ENCODE data around the gene SUPT16H. TPM values are rescaled to one million over a fixed set of nuclear protein-coding genes. Genes with fewer than 3 reads are reported as not detected.

SUPT16H gene
- total RNA-seq, 1 experiment from 2014 or later, result 210 TPM

- H2AFZ ChIP-seq (ENCODE audit: low read length), result no peak overlapping the region
- H4K5ac ChIP-seq (ENCODE audit: insufficient read length, low read depth, low read length), result no peak overlapping the region
- peaks cover 11 to 35% (median 34%) of the 10 kb centered on the region in 3 experiments; a peak in 6 of 7 replicates for H3K36me3 Mint-ChIP-seq (ENCODE audit: insufficient read depth in 1 of 3, low read depth in 3 of 3)
- no peak overlapping the region for H3K56ac ChIP-seq (ENCODE audit: insufficient read length, low read depth, low read length)
- peaks cover 4% of the 10 kb centered on the region for H3K79me1 ChIP-seq (ENCODE audit: insufficient read depth, low read depth, low read length, poor library complexity, severe bottlenecking)
- no peak overlapping the region for H3K4ac ChIP-seq (ENCODE audit: low read depth, low read length)
- no peak overlapping the region for H3K27ac ChIP-seq (ENCODE audit: insufficient read length, low read depth, low read length)
- H4K91ac ChIP-seq (ENCODE audit: insufficient read length, low read depth, low read length), result no peak overlapping the region
- H3K4me3 Mint-ChIP-seq, result no peak overlapping the region
- H3K23me2 ChIP-seq (ENCODE audit: insufficient read length, low read depth, low read length, poor library complexity, severe bottlenecking), result peaks cover 8% of the 10 kb centered on the region
- H3K9ac ChIP-seq (ENCODE audit: extremely low read depth, insufficient read length, low read length), result no peak overlapping the region
- H2BK20ac ChIP-seq (ENCODE audit: low read depth, low read length, poor library complexity, severe bottlenecking), result no peak overlapping the region
- no peak overlapping the region for H2BK120ac ChIP-seq (ENCODE audit: low read depth, low read length, poor library complexity, severe bottlenecking)
- H3K4me2 ChIP-seq (ENCODE audit: insufficient read depth, insufficient read length, low read length), result no peak overlapping the region
- no CpG with 5 or more reads among the region's 6 CpGs for WGBS (ENCODE audit: extremely low coverage, insufficient read length, low lambda C conversion rate)
- no peaks in the 10 kb centered on the region for H3K9me3 ChIP-seq (ENCODE audit: control insufficient read depth, low read depth, low read length)
- H3K4me1 ChIP-seq (ENCODE audit: insufficient read depth, low read length), result no peaks in the 10 kb centered on the region
- no peak overlapping the region for H3K14ac ChIP-seq (ENCODE audit: insufficient read depth, low read length)
- H3K27me3 ChIP-seq (ENCODE audit: insufficient read depth, low read length), result no peaks in the 10 kb centered on the region
- no peak for DNase-seq
- H3K9me3 Mint-ChIP-seq, result peaks cover 0 to 8% of the 10 kb centered on the region in 2 experiments; a peak in 1 of 5 replicates
- no peaks in the 10 kb centered on the region for H3K27me3 Mint-ChIP-seq (ENCODE audit: low read depth)
- no peak overlapping the region for H2AK5ac ChIP-seq (ENCODE audit: insufficient read length, low read length)
- H3K23ac ChIP-seq (ENCODE audit: insufficient read length, low read depth, low read length), result no peak overlapping the region
- H2BK15ac ChIP-seq (ENCODE audit: low read depth, low read length), result no peak overlapping the region
- peaks cover 32% of the 10 kb centered on the region; the same call in 1 of the 2 replicates for H3K79me2 ChIP-seq (ENCODE audit: insufficient read depth, low read length)
- no peak overlapping the region for H3K18ac ChIP-seq (ENCODE audit: insufficient read length, low read depth, low read length)
- no peak overlapping the region for H2BK12ac ChIP-seq (ENCODE audit: insufficient read length, low read depth, low read length)
- no peak overlapping the region for H2BK5ac ChIP-seq (ENCODE audit: insufficient read length, low read length)
- no peak overlapping the region for H4K8ac ChIP-seq (replicated peaks; ENCODE audit: insufficient read length, low read depth, low read length)
- H3K27ac Mint-ChIP-seq, result no peak overlapping the region
- no peaks in the 10 kb centered on the region for H4K20me1 ChIP-seq (ENCODE audit: control insufficient read depth, insufficient read depth, insufficient read length)
- no peak overlapping the region for H3T11ph ChIP-seq (ENCODE audit: low read length)
- H3K4me1 Mint-ChIP-seq, result peaks cover 11 to 13% of the 10 kb centered on the region in 2 experiments
- TF ChIP-seq, protein P1, sequence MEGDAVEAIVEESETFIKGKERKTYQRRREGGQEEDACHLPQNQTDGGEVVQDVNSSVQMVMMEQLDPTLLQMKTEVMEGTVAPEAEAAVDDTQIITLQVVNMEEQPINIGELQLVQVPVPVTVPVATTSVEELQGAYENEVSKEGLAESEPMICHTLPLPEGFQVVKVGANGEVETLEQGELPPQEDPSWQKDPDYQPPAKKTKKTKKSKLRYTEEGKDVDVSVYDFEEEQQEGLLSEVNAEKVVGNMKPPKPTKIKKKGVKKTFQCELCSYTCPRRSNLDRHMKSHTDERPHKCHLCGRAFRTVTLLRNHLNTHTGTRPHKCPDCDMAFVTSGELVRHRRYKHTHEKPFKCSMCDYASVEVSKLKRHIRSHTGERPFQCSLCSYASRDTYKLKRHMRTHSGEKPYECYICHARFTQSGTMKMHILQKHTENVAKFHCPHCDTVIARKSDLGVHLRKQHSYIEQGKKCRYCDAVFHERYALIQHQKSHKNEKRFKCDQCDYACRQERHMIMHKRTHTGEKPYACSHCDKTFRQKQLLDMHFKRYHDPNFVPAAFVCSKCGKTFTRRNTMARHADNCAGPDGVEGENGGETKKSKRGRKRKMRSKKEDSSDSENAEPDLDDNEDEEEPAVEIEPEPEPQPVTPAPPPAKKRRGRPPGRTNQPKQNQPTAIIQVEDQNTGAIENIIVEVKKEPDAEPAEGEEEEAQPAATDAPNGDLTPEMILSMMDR (conservative IDR thresholded peaks at IDR 0.05), result no peak
These were observed 4.5 kb downstream of the SUPT16H start for GRCh38 chr14:21379338-21379737.
